Psoas muscle (tissue), 8 donors: ENCODE data around the gene CD300A. TPM values are rescaled to one million over a fixed set of nuclear protein-coding genes. Genes with fewer than 3 reads are reported as not detected.

Experiments
- ATAC-seq, 4 donors: fragments of 200-7000 bp; cut with Tn5 transposase; one replicate each; pipeline ENCODE4 v1.9.1; 2020; ENCODE audit warnings: moderate library complexity in 3 of 4, mild to moderate bottlenecking in 2 of 4
- DNase-seq, 2 donors: peaks; one replicate each; pipeline ENCODE4 v3.0.0-alpha.2; 2020
- H3K27ac ChIP-seq: fragments of 200-600 bp; one replicate; pipeline ENCODE4 v1.8.0; 2022
- H3K27me3 ChIP-seq, 3 donors: fragments of 200-600 bp in 1 of 3; one replicate each; pipeline versions ENCODE4 v1.6.1 to v1.8.0; 2013 to 2022; ENCODE audit warnings: low read length in 2 of 3, mild to moderate bottlenecking in 2 of 3, moderate library complexity in 1 of 3; ENCODE audit not compliant: insufficient read depth in 3 of 3
- H3K36me3 ChIP-seq, 2 donors: fragments of 200-600 bp in 1 of 2; one replicate each; pipeline versions ENCODE4 v1.6.1 to v1.8.0; 2013 to 2022; ENCODE audit warnings: low read depth in 1 of 2, mild to moderate bottlenecking in 1 of 2, moderate library complexity in 1 of 2; ENCODE audit not compliant: insufficient read depth in 1 of 2
- H3K4me1 ChIP-seq: fragments of 200-600 bp; one replicate; pipeline ENCODE4 v1.8.0; 2022
- H3K4me3 ChIP-seq: fragments of 200-600 bp; one replicate; pipeline ENCODE4 v1.8.0; 2022; ENCODE audit warnings: mild to moderate bottlenecking
- H3K9me3 ChIP-seq: fragments of 200-600 bp; one replicate; pipeline ENCODE4 v1.8.0; 2022
- CTCF ChIP-seq: fragments of 200-600 bp; IDR thresholded peaks from one replicate; pipeline ENCODE4 v1.8.0; 2022; ENCODE audit warnings: antibody characterized with exemption
- WGBS, 3 donors: extraction: QIAGEN DNeasy Blood & Tissue Kit; methylation state at CpG; one replicate each; pipeline versions ENCODE4 v1.1.6 to v1.1.7; 2013; 5-methylcytosine and 5-hydroxymethylcytosine counted together
- intact Hi-C, 2 donors: fragments of 100-400 bp; cut with DNase I; formaldehyde crosslinking; loops; one replicate each; pipeline versions ENCODE4 v1.11.0 to v1.14.2; 2022
- polyA plus RNA-seq, 3 donors: library from polyadenylated mRNA; stranded (reverse); fragments of 200-250 nt; gene quantifications; one replicate each; pipeline ENCODE4 v1.2.3, GENCODE V29; 2013
- total RNA-seq, 4 donors: library from RNA; stranded (reverse); fragmentation: NEBNext Ultra II Directional in 2 of 4; extraction: Animal tissue kit (Norgen Biotek cat#: 25700) in 2 of 4; gene quantifications; one replicate each; pipeline versions ENCODE4 v1.2.1 to v1.2.4, GENCODE V29; 2021 to 2023
- donor health status: healthy with polysubstance abuse.
- donor health status: DM: no; HTN: no; CAD: no; lungs with moderate emphysema.
- donor health status: Bipolar disorder and iron deficiency.
- donor health status: healthy.
- donor health status: DM: yes; HTN: yes; CAD: no.
- donor health status: DM: no; HTN: no; CAD: no.
- donor health status: DM: no; HTN: no; CAD: no.
- donor health status: DM: yes; HTN: yes; CAD: no.

The CD300A gene
- total and polyA plus RNA-seq, 7 donors: 0.29 to 2.4 (median 0.69) TPM

- Histone ChIP-seq H3K27me3 (no peaks in the 10 kb centered on the region), H3K36me3 (no peaks in the 10 kb centered on the region), H3K4me1 (peaks cover 49% of the 10 kb centered on the region), H3K27ac (peak overlapping the region; percentile 98), H3K9me3 (no peaks in the 10 kb centered on the region), H3K4me3 (peak overlapping the region; percentile 72)
- TF ChIP-seq CTCF: no peak
- WGBS, 3 donors: 27 to 29% (median 28%) methylated on average over 14 of the region's 14 CpGs
- intact Hi-C loops: loop anchor here in 1 of 2 donors (5.0 kb wide), 1 partner anchor 32 kb away; no protein-coding TSS in a partner anchor
- DNase-seq: peak; percentile 80 to 93
- peak; percentile 91 to 94 (median 92) for ATAC-seq
These were observed 41.8 kb upstream of the CD300A start for GRCh38 chr17:74424657-74425056.

- TF ChIP-seq CTCF: no peak
- H3K36me3 ChIP-seq: no peaks in the 10 kb centered on the region
- 52 to 66% (median 60%) methylated on average over 9 of the region's 9 CpGs for WGBS, 3 donors
- no peak for ATAC-seq
- H3K27me3 ChIP-seq: no peaks in the 10 kb centered on the region
- no peak for DNase-seq
- peak overlapping the region; percentile 98 for H3K27ac ChIP-seq
- H3K9me3 ChIP-seq: no peaks in the 10 kb centered on the region
- intact Hi-C loops: loop anchor here in 1 of 2 donors (5.0 kb wide), 1 partner anchor 34 kb away; no protein-coding TSS in a partner anchor
- peaks cover 51% of the 10 kb centered on the region for H3K4me1 ChIP-seq
- H3K4me3 ChIP-seq: peak overlapping the region; percentile 72
These were observed 39.8 kb upstream of the CD300A start for GRCh38 chr17:74426551-74427047.

DNA sequence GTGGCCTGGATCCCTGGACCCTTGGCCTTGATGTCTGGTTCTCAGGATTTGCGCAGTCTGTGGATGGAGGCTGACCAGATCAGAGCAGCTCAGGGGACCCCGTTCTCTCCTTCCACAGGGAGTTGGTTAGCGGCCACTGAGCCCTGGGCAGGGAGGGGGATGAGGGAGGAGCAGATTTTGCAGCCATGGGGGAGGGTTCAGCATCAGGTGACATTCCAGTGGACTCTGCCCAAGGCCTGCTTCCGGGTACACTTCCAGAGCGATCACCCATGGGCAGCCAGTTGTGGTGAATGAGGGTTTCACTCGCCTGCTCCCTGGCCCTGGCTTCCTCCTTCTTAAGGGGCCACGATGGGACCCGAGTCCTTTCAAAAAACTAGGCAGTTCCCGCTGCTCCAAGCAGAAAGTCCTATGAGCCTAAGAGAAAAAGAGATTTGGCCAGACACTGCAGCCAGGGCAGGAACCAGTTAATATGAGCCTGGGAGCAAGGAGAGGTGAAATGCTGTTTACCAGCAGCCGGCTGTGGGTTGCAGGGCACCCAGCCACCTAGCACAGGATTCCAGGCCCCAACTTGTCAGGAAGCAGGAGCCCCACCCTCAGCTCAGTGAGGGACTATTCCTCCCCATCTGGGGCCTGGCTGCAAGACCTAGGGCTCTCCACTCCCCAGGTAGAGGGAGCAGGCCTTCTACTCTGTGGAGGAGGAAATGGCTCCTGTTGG, 39.2 kb upstream of the CD300A start:
- ATAC-seq (peak; percentile 18 to 45 (median 32)), DNase-seq (peak; percentile 50 to 76)
- Histone ChIP-seq H3K4me3 (peak overlapping the region; percentile 72), H3K36me3 (no peaks in the 10 kb centered on the region), H3K4me1 (peaks cover 51% of the 10 kb centered on the region), H3K27ac (peak overlapping the region; percentile 98), H3K9me3 (no peaks in the 10 kb centered on the region), H3K27me3 (no peaks in the 10 kb centered on the region)
- no peak for TF ChIP-seq CTCF
- 32 to 39% (median 35%) methylated on average over 10 of the region's 10 CpGs for whole genome bisulfite sequencing, 3 donors
- intact Hi-C loops: loop anchor here in 1 of 2 donors (5.0 kb wide), 1 partner anchor 35 kb away; no protein-coding TSS in a partner anchor

DNA sequence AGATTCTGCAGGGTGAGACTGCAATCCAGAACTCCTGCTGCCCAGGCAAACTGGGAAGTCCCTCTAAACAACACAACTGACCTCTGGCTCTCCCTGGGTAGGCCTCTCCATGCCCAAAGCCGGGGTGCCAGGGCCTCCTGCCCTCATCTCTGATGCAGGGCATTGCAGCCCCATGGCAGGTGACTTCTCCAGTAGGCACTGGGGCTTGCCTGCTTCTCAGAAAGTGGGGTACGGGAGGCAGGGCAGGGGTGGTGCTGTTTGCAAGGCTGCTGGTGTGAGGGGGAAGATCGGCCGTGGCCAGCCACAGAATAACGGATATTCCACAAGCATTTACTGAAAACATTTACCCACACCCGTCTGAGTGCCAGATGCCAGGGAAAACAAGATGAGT, 38.7 kb upstream of the CD300A start:
- H3K9me3 ChIP-seq: no peaks in the 10 kb centered on the region
- TF ChIP-seq CTCF: no peak
- WGBS, 3 donors: 24 to 39% (median 31%) methylated on average over 6 of the region's 6 CpGs
- peaks cover 51% of the 10 kb centered on the region for H3K4me1 ChIP-seq
- H3K4me3 ChIP-seq: peak overlapping the region; percentile 72
- no peak for DNase-seq
- no peak for ATAC-seq
- H3K36me3 ChIP-seq: no peaks in the 10 kb centered on the region
- H3K27me3 ChIP-seq: peaks cover 0 to 2% (median 0%) of the 10 kb centered on the region in 3 donors
- intact Hi-C loops: loop anchor here in 1 of 2 donors (5.0 kb wide), 1 partner anchor 35 kb away; no protein-coding TSS in a partner anchor
- H3K27ac ChIP-seq: peak overlapping the region; percentile 98
